Kidney epithelial cell (primary cell): ENCODE data around the gene TLR9. TPM values are rescaled to one million over a fixed set of nuclear protein-coding genes. Genes with fewer than 3 reads are reported as not detected.

Experiments
- DNase-seq: peaks from one replicate; pipeline ENCODE4 v3.0.0-alpha.2; 2010; ENCODE audit warnings: low read depth
- H3K27me3 ChIP-seq: 2 replicates; pipeline ENCODE4 v1.6.0; 2011; ENCODE audit warnings: low read length; ENCODE audit not compliant: control insufficient read depth, insufficient read depth
- H3K36me3 ChIP-seq: 2 replicates; pipeline ENCODE4 v1.5.1; 2011; ENCODE audit warnings: low read length; ENCODE audit not compliant: control insufficient read depth, insufficient read depth
- H3K4me3 ChIP-seq: 2 replicates; pipeline ENCODE4 v1.5.1; 2011; ENCODE audit warnings: low read depth, mild to moderate bottlenecking, control low read depth, low read length
- total RNA-seq: library from RNA; depleted of rRNA; stranded (reverse); fragments of >200 nt; gene quantifications from 2 replicates; pipeline ENCODE4 v1.2.3, GENCODE V29; 2015
- TF ChIP-seq, protein P1 (sequence below): IDR thresholded peaks from 2 replicates; pipeline ENCODE4 v1.5.1; 2011; ENCODE audit warnings: mild to moderate bottlenecking, moderate library complexity, low read length, control low read depth, inconsistent platforms; ENCODE audit not compliant: insufficient read depth, poor library complexity, severe bottlenecking

The TLR9 gene
- total RNA-seq, 1 donor from 2014 or later: not detected

GRCh38 chr3:52217409-52217805, 8.0 kb downstream of the TLR9 start:
- no peak overlapping the region for H3K4me3 ChIP-seq
- H3K36me3 ChIP-seq: no peaks in the 10 kb centered on the region
- no peak for DNase-seq
- TF ChIP-seq, protein P1, sequence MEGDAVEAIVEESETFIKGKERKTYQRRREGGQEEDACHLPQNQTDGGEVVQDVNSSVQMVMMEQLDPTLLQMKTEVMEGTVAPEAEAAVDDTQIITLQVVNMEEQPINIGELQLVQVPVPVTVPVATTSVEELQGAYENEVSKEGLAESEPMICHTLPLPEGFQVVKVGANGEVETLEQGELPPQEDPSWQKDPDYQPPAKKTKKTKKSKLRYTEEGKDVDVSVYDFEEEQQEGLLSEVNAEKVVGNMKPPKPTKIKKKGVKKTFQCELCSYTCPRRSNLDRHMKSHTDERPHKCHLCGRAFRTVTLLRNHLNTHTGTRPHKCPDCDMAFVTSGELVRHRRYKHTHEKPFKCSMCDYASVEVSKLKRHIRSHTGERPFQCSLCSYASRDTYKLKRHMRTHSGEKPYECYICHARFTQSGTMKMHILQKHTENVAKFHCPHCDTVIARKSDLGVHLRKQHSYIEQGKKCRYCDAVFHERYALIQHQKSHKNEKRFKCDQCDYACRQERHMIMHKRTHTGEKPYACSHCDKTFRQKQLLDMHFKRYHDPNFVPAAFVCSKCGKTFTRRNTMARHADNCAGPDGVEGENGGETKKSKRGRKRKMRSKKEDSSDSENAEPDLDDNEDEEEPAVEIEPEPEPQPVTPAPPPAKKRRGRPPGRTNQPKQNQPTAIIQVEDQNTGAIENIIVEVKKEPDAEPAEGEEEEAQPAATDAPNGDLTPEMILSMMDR: no peak
- H3K27me3 ChIP-seq: no peaks in the 10 kb centered on the region

GRCh38 chr3:52216585-52217408, 8.6 kb downstream of the TLR9 start:
- TF ChIP-seq, protein P1: no peak
- H3K36me3 ChIP-seq: no peaks in the 10 kb centered on the region
- no peaks in the 10 kb centered on the region for H3K27me3 ChIP-seq
- DNase-seq: peak; percentile 83
- H3K4me3 ChIP-seq: no peak overlapping the region

GRCh38 chr3:52215351-52215750, 10.1 kb downstream of the TLR9 start:
- Histone ChIP-seq H3K27me3 (no peaks in the 10 kb centered on the region), H3K4me3 (no peak overlapping the region), H3K36me3 (peaks cover 2% of the 10 kb centered on the region)
- DNase-seq: no peak
- TF ChIP-seq, protein P1: no peak

GRCh38 chr3:52213901-52214300, 11.5 kb downstream of the TLR9 start:
- TF ChIP-seq, protein P1: no peak
- no peak for DNase-seq

GRCh38 chr3:52213005-52213404, 12.4 kb downstream of the TLR9 start:
- Histone ChIP-seq H3K36me3 (peaks cover 2% of the 10 kb centered on the region), H3K27me3 (no peaks in the 10 kb centered on the region), H3K4me3 (no peak overlapping the region)
- TF ChIP-seq, protein P1: no peak
- no peak for DNase-seq

More at GRCh38 chr3:52213901-52214300, 11.5 kb downstream of the TLR9 start:
- no peak overlapping the region for H3K4me3 ChIP-seq
- H3K27me3 ChIP-seq: no peaks in the 10 kb centered on the region
- H3K36me3 ChIP-seq: peaks cover 2% of the 10 kb centered on the region
